H1 (cell line): ENCODE measurements around the gene ASB13.

Source experiments
- JUND ChIP-seq: IDR thresholded peaks from 2 replicates; pipeline ENCODE4 v1.6.1; 2011; ENCODE audit warnings: mild to moderate bottlenecking, improper control_type of control experiment, low read length
- TF ChIP-seq, protein P1 (sequence below): IDR thresholded peaks from 2 replicates; pipeline ENCODE4 v1.6.1; 2011; ENCODE audit warnings: low read length, improper control_type of control experiment

DNA sequence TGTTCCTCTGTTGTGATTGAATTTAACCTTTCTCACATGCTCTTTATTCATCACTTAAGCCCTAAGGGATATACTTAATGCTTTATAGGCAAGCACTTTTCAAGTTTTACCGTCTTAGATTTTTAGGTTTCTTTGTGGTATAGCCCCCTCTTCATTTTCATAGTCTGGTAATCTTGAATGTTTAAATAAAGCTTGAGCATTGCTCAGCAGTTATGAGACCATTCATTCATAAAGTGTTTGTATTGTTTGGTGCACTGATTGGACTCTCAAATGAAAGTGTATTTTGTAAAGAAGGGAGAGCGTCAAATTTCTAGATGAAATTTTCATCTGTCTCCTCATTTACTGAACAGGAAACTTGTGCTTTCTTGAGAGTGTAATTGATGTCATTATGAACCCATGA, 43.5 kb upstream of the ASB13 start:
- TF ChIP-seq, protein P1, sequence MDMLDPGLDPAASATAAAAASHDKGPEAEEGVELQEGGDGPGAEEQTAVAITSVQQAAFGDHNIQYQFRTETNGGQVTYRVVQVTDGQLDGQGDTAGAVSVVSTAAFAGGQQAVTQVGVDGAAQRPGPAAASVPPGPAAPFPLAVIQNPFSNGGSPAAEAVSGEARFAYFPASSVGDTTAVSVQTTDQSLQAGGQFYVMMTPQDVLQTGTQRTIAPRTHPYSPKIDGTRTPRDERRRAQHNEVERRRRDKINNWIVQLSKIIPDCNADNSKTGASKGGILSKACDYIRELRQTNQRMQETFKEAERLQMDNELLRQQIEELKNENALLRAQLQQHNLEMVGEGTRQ = no peak
- no peak for TF ChIP-seq JUND
